ENCODE data around the gene TAF11L5.
"Not testable (repeated sequence)": the region's sequence is repeated elsewhere in the genome, so short reads cannot be mapped to it uniquely, and the experiment has no call there.

DNA sequence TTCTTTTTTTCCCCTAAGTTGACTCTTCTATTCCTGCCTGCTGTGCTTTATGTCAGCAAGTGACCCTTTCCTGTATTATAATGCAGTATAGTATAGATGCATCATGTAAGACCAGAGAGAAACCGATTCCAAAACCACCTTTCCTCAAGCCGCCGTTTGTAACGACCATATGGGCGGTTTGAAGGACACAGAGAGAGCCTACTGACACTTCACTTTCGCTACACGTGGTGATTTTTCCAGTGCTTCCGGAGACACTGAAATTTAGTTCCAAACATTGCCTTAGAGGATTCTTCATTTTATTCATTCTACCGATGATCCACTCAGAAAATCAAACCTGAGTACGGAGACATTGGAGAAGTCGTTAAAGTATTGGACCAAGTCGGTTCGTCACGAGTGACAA, 5.5 kb upstream of the TAF11L5 start:
- TF ChIP-seq POLR2A (IDR thresholded peaks at IDR 0.05), result not testable (repeated sequence)
- TF ChIP-seq, protein P1, sequence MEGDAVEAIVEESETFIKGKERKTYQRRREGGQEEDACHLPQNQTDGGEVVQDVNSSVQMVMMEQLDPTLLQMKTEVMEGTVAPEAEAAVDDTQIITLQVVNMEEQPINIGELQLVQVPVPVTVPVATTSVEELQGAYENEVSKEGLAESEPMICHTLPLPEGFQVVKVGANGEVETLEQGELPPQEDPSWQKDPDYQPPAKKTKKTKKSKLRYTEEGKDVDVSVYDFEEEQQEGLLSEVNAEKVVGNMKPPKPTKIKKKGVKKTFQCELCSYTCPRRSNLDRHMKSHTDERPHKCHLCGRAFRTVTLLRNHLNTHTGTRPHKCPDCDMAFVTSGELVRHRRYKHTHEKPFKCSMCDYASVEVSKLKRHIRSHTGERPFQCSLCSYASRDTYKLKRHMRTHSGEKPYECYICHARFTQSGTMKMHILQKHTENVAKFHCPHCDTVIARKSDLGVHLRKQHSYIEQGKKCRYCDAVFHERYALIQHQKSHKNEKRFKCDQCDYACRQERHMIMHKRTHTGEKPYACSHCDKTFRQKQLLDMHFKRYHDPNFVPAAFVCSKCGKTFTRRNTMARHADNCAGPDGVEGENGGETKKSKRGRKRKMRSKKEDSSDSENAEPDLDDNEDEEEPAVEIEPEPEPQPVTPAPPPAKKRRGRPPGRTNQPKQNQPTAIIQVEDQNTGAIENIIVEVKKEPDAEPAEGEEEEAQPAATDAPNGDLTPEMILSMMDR (IDR thresholded peaks at IDR 0.05), result not testable (repeated sequence)

Data from vagina (tissue), 2 donors.